Mammary epithelial cell (primary cell): ENCODE results near the gene ANKRD50.

Source experiments
- CTCF ChIP-seq, 2 donors: IDR thresholded peaks in 1 of 2; conservative IDR thresholded peaks in 1 of 2; 2 replicates each; pipeline ENCODE4 v1.5.1; 2011 to 2012; ENCODE audit warnings: inconsistent platforms in 2 of 2, low read length in 2 of 2, mild to moderate bottlenecking in 2 of 2, control low read depth in 1 of 2, low read depth in 1 of 2; ENCODE audit not compliant: insufficient read depth in 1 of 2; ENCODE audit errors: extremely low read depth in 1 of 2
- EZH2 ChIP-seq: IDR thresholded peaks from 2 replicates; pipeline ENCODE4 v1.6.1; 2012; ENCODE audit warnings: low read length, inconsistent platforms, borderline replicate concordance

GRCh38 chr4:124736526-124736925 is 24.0 kb upstream of the ANKRD50 start:
- TF ChIP-seq CTCF (conservative IDR thresholded peaks at IDR 0.05 in 1 of 2, IDR thresholded peaks at IDR 0.05 in 1 of 2; ENCODE audit: extremely low read depth in 1 of 2, insufficient read depth in 1 of 2, low read depth in 1 of 2, low read length in 2 of 2) (no peak), EZH2 (no peak)
